Measurements from ENCODE around the gene ZNF628.

Gene ZNF628

DNA sequence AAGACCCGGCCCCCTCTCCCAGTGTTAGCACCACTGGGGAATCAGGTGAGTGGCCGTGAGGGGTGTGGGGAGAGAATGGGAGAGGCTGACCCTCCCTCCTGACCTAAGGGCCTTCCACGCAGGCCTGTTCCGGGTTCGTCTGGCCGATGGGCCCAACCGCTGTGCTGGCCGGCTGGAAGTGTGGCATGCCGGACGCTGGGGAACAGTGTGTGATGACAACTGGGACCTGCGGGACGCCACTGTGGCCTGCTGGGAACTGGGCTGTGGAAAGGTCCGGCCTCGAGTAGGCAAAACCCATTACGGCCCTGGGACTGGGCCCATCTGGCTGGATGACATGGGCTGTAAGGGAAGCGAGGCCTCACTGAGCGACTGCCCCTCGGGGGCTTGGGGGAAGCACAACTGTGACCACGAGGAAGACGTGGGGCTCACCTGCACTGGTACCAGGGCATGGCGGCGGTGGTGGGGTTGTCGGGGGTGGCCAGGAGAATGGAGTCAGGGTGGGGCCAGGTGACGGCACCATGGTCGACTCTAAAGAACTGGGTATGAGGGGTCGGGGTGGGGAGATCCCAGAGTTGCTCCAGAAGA lies 24.0 kb downstream of the ZNF628 start:
- peaks cover 12% of the 10 kb centered on the region for H3K4me1 ChIP-seq (ENCODE audit: insufficient read depth, low read length)
- no peak overlapping the region for H3K9ac ChIP-seq (ENCODE audit: low read depth, low read length)
- no peaks in the 10 kb centered on the region for H3K36me3 ChIP-seq (ENCODE audit: insufficient read depth, low read length)
- H3K9me3 ChIP-seq (ENCODE audit: control insufficient read depth, insufficient read depth, low read length), result peaks cover 5% of the 10 kb centered on the region; the same call in 1 of the 2 replicates

DNA sequence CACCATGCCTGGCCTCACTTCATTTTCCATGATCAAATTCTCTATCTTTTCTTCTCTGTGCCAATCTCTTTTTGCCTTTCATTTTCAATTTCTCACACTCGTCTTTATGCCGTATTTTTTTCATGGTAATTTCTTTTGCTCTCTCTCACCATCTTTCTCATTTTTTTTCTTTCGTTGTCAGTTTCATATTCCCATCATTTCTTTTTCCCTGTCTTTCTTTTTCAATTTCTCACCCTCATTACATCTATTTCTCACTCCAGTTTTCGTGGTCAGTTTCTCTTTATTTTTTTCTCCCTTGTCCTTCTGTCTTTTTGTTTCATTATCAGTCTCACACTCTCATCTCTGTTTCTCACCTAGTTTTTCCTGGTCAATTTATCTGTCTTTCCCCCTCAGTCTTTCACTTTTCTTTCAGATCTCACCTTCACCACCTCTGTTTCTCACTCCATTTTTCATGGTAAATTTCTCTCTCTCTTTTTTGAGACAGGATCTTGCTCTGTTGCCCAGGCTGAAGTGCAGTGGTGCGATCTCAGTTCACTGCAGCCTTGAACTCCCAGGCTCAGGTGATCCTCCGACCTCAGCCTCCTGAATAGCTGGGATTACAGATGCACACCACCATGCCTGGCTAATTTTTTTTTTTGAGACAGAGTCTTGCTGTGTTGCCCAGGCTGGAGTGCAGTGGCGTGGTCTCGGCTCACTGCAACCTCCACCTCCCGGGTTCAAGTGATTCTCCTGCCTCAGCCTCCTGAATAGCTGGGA lies 26.0 kb downstream of the ZNF628 start:
- H3K9ac ChIP-seq (ENCODE audit: low read depth, low read length), result no peak overlapping the region
- no peaks in the 10 kb centered on the region for H3K36me3 ChIP-seq (ENCODE audit: insufficient read depth, low read length)
- 0 out of 2 replicates have a peak, but pooled peaks cover under 1% of the 10 kb centered on the region for H3K4me1 ChIP-seq (ENCODE audit: insufficient read depth, low read length)

DNA sequence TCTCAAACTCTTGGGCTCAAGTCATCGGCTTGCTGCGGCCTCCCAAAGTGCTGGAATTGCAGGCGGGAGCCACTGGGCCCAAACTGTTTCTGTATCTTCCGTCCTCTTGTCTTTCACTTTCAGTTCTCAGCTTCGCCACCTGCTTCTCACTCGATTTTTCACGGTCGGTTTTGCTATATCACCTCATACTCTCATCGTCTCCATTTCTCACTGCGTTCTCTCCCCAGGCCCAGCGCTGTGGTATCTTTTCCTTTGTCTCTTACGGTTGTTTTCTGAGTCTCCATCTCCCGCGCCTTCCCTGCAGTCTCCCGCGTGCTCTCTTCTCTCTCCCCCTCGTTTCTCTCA lies 26.7 kb downstream of the ZNF628 start:
- H3K36me3 ChIP-seq (ENCODE audit: insufficient read depth, low read length), result no peaks in the 10 kb centered on the region
- no peaks in the 10 kb centered on the region for H3K4me1 ChIP-seq (ENCODE audit: insufficient read depth, low read length)
- peaks cover 5% of the 10 kb centered on the region; the same call in 1 of the 2 replicates for H3K9me3 ChIP-seq (ENCODE audit: control insufficient read depth, insufficient read depth, low read length)
- no peak overlapping the region for H3K9ac ChIP-seq (ENCODE audit: low read depth, low read length)

More for the DNA sequence above, 26.0 kb downstream of the ZNF628 start:
- peaks cover 5% of the 10 kb centered on the region; the same call in 1 of the 2 replicates for H3K9me3 ChIP-seq (ENCODE audit: control insufficient read depth, insufficient read depth, low read length)

DNA sequence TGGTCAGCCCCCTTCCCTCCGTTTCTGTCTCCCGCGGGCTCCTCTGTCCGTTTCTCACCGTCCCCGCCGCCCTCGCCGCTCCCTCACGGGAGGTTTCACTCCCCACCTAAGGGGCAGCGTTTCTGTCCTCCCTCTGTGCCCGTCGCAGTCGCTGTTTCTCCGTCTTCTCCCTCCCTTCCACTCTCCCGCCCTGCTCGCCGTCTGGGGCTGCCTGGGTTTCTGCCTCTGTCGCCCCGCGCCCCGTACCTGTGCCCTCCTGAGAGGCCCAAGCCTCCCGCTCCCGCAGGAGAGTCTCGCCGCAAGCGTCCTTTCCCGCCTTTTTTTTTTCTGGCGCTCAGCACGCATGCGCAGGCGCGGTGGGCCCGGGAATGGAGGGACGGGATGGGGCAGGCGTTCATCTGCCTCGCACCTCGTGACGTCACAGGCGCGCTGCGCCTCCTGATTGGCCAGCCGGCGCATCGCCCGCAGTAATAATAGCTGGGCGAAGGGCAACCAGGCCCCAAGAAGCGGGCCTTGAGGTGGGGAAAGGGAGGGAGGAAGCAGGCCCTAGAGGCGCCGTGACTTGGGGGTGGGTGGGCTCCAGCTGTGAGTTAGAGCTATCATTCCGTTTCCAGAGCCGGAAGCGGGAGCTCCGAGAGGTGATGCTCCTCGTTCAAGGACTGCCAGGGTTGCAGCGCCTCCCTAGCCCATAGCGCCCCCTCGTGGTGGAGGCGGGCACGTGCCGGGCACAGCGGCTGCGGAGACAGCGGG lies 27.3 kb downstream of the ZNF628 start:
- Histone ChIP-seq H3K9me3 (ENCODE audit: control insufficient read depth, insufficient read depth, low read length) (peaks cover 5% of the 10 kb centered on the region; the same call in 1 of the 2 replicates), H3K4me1 (ENCODE audit: insufficient read depth, low read length) (no peaks in the 10 kb centered on the region), H3K36me3 (ENCODE audit: insufficient read depth, low read length) (no peaks in the 10 kb centered on the region), H3K9ac (ENCODE audit: low read depth, low read length) (peak overlapping the region; percentile 20; the same call in 1 of the 2 replicates)

DNA sequence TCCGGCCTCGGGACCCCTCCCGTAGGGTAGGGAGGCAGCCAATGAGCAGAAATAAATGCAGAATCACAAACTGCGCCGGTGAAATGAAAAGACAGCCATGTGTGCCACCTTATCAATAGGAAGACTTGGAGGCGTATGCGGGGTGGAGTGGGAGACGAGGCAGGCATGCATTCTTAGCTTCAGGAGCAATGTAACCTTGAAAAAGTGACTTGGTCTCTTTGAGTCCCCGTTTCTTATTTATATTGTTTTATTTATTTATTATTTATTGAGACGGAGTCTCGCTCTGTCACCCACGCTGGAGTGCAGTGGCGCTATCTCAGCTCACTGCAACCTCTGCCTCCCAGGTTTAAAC lies 27.8 kb downstream of the ZNF628 start:
- Histone ChIP-seq H3K9ac (ENCODE audit: low read depth, low read length) (no peak overlapping the region), H3K9me3 (ENCODE audit: control insufficient read depth, insufficient read depth, low read length) (peaks cover 5% of the 10 kb centered on the region; the same call in 1 of the 2 replicates)

DNA sequence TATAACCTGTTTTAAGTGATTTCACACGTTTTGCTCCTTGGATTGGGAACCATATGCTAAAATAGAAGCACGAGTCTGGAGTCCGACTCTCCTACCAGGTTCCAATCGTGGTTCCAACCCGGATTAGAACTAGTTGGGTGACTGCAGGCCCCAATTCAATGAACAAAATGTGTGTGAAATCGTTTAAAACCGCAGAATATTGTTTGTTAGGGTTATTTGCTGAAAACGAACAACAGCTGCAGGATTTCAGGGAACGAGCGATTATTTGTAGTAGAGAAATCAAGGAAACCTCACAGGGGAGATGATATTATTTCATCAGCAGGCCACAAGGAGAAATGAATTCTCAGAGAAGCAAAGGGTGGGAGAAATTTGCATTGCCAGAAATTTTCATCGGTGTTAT lies 28.6 kb downstream of the ZNF628 start:
- H3K9ac ChIP-seq (ENCODE audit: low read depth, low read length), result no peak overlapping the region
- peaks cover 5% of the 10 kb centered on the region; the same call in 1 of the 2 replicates for H3K9me3 ChIP-seq (ENCODE audit: control insufficient read depth, insufficient read depth, low read length)

More for the DNA sequence above, 27.8 kb downstream of the ZNF628 start:
- no peaks in the 10 kb centered on the region for H3K36me3 ChIP-seq (ENCODE audit: insufficient read depth, low read length)
- no peaks in the 10 kb centered on the region for H3K4me1 ChIP-seq (ENCODE audit: insufficient read depth, low read length)

DNA sequence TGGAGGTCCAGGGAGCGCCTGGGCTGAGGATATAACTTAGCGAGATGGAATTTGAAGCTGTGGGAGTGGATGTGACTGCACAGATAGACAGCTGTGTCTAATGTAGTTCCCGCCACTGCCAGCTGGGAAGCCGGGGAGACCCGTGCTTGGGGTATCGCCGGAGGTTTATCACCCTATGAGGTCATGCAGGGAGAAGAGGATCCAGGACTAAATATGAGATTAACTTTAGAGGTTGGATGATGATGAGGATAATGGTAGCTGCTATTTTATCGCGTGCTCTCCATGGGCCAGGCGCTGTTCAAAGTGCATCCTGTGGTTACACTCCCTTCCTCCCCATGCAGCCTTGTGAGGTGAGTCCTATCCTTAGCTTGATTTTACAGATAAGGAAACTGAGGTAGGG lies 31.7 kb downstream of the ZNF628 start:
- Histone ChIP-seq H3K36me3 (ENCODE audit: insufficient read depth, low read length) (no peaks in the 10 kb centered on the region), H3K9ac (ENCODE audit: low read depth, low read length) (no peak overlapping the region), H3K9me3 (ENCODE audit: control insufficient read depth, insufficient read depth, low read length) (peaks cover 4% of the 10 kb centered on the region; the same call in 1 of the 2 replicates), H3K4me1 (ENCODE audit: insufficient read depth, low read length) (no peaks in the 10 kb centered on the region)

More for the DNA sequence above, 28.6 kb downstream of the ZNF628 start:
- Histone ChIP-seq H3K4me1 (ENCODE audit: insufficient read depth, low read length) (no peaks in the 10 kb centered on the region), H3K36me3 (ENCODE audit: insufficient read depth, low read length) (no peaks in the 10 kb centered on the region)

DNA sequence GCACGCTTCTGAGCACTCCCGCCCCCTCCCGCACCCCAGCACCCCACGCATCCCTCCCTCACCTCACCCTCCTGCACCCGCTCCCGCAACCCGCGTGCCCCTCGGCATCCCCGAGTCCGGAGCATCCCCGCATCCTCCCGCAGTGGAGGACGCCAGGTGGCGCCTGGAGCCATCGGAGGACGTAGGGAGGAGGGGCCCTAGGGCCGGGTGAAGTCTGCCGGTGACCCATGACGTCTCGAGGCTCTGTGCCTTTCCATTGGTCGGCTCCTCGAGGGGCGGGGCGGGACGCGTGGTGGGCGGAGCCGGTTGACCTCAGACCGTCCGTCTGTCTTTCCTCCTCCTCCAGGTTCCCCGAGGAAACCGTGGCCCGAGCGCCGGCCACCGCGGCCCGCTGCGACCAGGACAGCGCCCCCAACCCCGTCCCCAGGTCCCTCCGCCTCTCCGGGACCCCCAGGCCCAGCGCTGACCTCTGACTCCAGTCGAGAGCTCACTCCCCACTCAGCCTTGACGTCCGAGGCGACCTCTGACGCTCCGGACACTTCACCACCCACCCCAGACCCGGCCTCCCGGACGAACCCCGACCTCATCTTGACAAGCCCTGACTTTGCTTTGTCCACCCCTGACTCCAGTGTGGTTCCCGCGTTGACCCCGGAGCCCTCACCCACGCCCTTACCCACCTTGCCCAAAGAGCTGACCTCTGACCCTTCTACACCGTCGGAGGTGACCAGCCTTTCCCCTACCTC lies 40.6 kb downstream of the ZNF628 start:
- Histone ChIP-seq H3K9ac (ENCODE audit: low read depth, low read length) (peak overlapping the region; percentile 39; the same call in 1 of the 2 replicates), H3K36me3 (ENCODE audit: insufficient read depth, low read length) (no peaks in the 10 kb centered on the region), H3K9me3 (ENCODE audit: control insufficient read depth, insufficient read depth, low read length) (no peaks in the 10 kb centered on the region), H3K4me1 (ENCODE audit: insufficient read depth, low read length) (no peaks in the 10 kb centered on the region; the same call in 1 of the 2 replicates)

DNA sequence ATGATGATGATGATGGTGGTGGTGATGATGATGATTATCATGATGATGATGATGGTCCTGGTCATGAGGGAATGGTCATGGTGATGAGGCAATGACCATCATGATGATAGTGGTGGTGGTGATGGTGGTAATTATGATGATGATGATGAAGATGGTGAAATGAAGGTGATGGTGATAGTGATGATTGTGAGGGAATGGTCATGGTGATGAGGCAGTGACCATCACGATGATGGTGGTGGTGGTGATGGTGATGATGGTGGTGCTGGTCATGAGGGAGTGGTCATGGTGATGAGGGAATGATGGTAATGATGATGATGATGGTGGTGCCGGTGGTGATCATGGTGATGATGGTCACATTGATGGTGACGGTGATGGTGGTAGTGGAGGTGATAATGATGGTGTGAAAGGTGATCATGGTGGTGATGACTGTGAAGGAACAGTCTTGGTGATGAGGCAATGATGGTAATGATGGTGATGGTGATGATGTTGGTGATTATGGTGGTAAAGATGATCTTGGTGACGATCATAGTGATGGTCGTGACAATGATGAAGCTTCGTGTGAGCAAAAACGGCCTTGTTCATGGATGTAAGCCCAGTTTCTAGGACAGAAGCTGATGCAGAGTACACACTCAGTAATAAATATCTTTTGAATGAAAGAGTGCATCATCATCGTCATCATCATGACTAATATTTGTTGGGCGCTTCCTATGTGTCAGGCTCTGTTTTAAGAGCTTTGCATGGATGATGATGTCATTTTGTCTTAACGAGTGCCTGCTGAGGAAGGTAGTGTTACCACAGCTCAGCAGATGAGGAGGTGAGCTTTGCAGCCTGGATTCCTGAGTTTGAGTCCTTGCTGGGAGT lies 43.3 kb downstream of the ZNF628 start:
- Histone ChIP-seq H3K9me3 (ENCODE audit: control insufficient read depth, insufficient read depth, low read length) (no peaks in the 10 kb centered on the region), H3K4me1 (ENCODE audit: insufficient read depth, low read length) (no peaks in the 10 kb centered on the region; the same call in 1 of the 2 replicates), H3K36me3 (ENCODE audit: insufficient read depth, low read length) (no peaks in the 10 kb centered on the region), H3K9ac (ENCODE audit: low read depth, low read length) (no peak overlapping the region)

DNA sequence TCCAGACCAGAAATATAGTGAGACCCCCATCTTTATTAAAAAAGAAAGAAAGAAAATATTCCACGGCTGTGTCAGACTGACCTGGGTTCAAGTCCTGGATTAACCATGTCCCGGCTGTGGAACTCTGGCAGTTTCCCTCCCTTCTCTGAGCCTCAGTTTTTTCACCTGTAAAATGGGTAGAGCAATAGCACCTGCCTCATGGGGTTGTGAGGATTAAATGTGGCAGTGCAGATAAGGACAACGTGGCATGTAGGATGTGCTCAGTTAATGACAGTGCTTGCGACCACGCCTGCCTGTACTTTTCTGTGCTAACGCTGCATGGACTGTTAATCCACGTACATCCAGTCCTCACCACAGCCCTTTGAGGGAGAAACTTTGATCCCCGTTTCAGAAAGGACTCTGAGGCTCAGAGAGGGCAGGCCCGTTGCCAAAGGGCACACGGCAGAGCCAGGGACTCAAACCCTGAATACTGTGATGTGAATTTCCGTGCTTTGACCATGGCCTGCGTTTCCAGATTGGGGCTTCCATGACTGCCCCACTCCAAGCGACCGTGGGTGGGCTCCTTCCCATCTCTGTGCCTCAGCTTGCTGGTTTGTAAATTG lies 44.4 kb downstream of the ZNF628 start:
- no peak overlapping the region for H3K9ac ChIP-seq (ENCODE audit: low read depth, low read length)

DNA sequence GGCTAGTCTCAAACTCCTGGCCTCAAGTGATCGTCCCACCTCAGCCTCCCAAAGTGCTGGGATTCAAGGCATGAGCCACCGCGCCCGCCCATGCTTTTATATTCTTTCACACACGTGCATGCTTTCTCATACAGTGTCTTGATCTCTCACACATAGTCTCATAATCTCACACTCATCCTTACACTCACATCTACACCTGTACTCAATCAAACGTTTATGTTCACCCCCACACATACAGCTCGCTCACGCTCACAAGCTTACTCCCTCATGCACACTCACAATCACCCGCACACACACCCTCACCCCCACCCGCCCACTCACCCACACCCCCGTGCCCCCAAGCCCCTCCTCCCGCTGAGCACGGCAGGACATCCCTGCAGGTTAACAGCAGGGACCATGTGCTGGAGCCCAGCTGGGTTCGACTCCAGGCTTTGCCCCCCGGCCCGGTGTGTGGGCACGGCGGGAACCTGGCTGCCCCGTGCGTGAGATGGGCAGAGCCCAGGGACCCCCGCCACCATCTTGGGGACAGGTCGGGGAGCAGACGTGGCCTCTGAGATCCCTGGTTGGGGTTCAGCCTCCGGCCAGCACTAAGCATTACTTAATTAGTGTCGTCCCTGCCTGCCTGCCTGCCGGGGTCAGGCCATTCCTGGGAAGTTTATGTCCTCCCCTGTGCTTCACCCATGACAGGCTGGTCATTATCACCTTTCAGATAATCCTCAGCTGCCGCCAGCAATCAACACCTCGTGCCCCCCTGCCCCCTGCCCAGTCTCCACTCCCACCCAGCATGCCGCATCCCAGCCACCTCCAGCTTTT lies 49.1 kb downstream of the ZNF628 start:
- Histone ChIP-seq H3K36me3 (ENCODE audit: insufficient read depth, low read length) (no peaks in the 10 kb centered on the region), H3K4me1 (ENCODE audit: insufficient read depth, low read length) (peaks cover 4% of the 10 kb centered on the region; the same call in 1 of the 2 replicates), H3K9ac (ENCODE audit: low read depth, low read length) (no peak overlapping the region), H3K9me3 (ENCODE audit: control insufficient read depth, insufficient read depth, low read length) (no peaks in the 10 kb centered on the region)

More for the DNA sequence above, 44.4 kb downstream of the ZNF628 start:
- H3K36me3 ChIP-seq (ENCODE audit: insufficient read depth, low read length), result no peaks in the 10 kb centered on the region
- no peaks in the 10 kb centered on the region; the same call in 1 of the 2 replicates for H3K4me1 ChIP-seq (ENCODE audit: insufficient read depth, low read length)
- no peaks in the 10 kb centered on the region for H3K9me3 ChIP-seq (ENCODE audit: control insufficient read depth, insufficient read depth, low read length)

Measured in ES-I3 (cell line).